Panc1 (cell line): ENCODE results near the gene ZNF563.

Experiments used
- POLR2AphosphoS5 ChIP-seq: IDR thresholded peaks from 2 replicates; pipeline ENCODE4 v1.6.1; 2012; ENCODE audit warnings: mild to moderate bottlenecking, low read depth, low read length, moderate library complexity
- SIN3A ChIP-seq: IDR thresholded peaks from 2 replicates; pipeline ENCODE4 v1.6.1; 2012; ENCODE audit warnings: low read depth, mild to moderate bottlenecking, low read length, moderate library complexity, borderline replicate concordance; ENCODE audit not compliant: insufficient read depth
- TCF7L2 ChIP-seq: IDR thresholded peaks from 2 replicates; pipeline ENCODE4 v1.6.1; 2011; ENCODE audit warnings: mild to moderate bottlenecking, low read depth, low read length, inconsistent platforms
- TF ChIP-seq, protein P1 (sequence below): fragments of 450-650 bp; IDR thresholded peaks from 2 replicates; pipeline ENCODE4 v1.5.1; 2017; ENCODE audit warnings: mild to moderate bottlenecking

DNA sequence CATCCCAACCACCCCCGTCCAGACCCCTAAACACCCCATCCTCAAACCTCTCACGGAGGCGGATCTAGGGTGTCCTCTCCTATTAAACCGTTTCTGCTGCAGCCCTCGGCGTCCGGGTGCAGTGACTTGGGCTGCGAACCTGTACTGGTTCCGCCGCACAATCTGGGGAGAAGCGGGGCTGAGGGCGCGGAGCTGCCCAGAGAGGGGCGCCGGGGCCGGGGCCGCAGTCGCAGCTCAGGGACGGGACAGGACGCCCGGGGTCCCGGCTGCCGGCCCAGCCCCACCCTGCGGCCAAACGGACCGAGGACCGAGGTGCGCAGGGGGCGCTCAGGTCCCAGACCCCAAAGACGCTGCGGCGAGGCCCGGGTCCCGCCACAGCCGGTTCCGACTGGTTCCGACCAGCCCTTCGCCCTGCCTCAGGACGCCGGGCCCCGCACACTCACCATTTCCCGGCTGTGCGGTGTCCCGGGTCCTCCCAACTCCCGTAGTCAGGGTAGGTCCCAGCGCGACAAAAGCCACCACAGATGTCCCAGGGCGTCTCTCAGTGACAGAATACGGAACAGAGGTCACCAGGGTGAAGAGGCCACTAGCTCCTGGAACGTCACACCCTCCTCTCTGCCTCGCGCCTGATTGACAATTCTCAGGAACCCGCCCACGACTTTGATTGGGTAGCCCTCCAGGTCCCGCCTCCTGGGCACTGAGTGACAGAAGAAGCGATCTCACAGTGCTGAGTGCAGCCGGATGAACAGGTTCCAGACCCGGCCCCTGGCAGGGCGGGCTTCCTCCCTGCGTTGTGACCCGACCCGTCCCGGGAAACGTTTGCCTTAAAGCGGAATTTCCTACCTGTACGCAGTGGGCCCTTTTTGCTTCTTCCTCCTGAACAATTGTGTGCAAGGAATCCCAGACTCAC is 38.9 kb downstream of the ZNF563 start, which contains the start of gene ZNF44:
- TF ChIP-seq, protein P1, sequence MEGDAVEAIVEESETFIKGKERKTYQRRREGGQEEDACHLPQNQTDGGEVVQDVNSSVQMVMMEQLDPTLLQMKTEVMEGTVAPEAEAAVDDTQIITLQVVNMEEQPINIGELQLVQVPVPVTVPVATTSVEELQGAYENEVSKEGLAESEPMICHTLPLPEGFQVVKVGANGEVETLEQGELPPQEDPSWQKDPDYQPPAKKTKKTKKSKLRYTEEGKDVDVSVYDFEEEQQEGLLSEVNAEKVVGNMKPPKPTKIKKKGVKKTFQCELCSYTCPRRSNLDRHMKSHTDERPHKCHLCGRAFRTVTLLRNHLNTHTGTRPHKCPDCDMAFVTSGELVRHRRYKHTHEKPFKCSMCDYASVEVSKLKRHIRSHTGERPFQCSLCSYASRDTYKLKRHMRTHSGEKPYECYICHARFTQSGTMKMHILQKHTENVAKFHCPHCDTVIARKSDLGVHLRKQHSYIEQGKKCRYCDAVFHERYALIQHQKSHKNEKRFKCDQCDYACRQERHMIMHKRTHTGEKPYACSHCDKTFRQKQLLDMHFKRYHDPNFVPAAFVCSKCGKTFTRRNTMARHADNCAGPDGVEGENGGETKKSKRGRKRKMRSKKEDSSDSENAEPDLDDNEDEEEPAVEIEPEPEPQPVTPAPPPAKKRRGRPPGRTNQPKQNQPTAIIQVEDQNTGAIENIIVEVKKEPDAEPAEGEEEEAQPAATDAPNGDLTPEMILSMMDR: no peak
- TF ChIP-seq POLR2AphosphoS5 (peak; percentile 53; the same call in 1 of the 2 replicates), SIN3A (0 out of 2 replicates have a peak, but pooled peaks have one; percentile 41), TCF7L2 (no peak)
